ENCODE results near the gene NXPH4. TPM values are rescaled to one million over a fixed set of nuclear protein-coding genes. Genes with fewer than 3 reads are reported as not detected.

NXPH4 gene
- total and polyA plus RNA-seq, 10 of the 15 experiments (the other 5 are each of a cell fraction or from before 2014, with no cell fraction given): 0.03 to 0.26 TPM; not detected in 8

GRCh38 chr12:57270966-57271470 lies 54.4 kb downstream of the NXPH4 start:
- ChIA-PET CTCF (interaction anchor here (0.6 to 5.2 kb wide), 7 partner anchors 37 to 188 kb away, joined by 3 to 26 read pairs (median 4); partner anchors contain the start of gene INHBE), RAD21 (ENCODE audit: unreplicated experiment) (interaction anchor here (1.0 to 1.3 kb wide), 2 partner anchors 28 to 181 kb away, joined by 3 to 5 read pairs; no protein-coding TSS in a partner anchor), POLR2A (interaction anchor here (0.6 kb wide), 1 partner anchor 21 kb away, joined by 7 read pairs; no protein-coding TSS in a partner anchor), SMC1A (ENCODE audit: uncharacterized antibody, unreplicated experiment) (interaction anchor here (0.8 to 0.9 kb wide), 2 partner anchors 40 to 182 kb away, joined by 3 to 4 read pairs; no protein-coding TSS in a partner anchor)
- ATAC-seq (no peak), FAIRE-seq (no peak), DNase-seq (ENCODE audit: low read depth, low spot score) (no peak)
- Histone ChIP-seq H3K27ac (ENCODE audit: control insufficient read depth, insufficient read depth) (no peak overlapping the region), H4K20me1 (ENCODE audit: control insufficient read depth, insufficient read depth) (no peaks in the 10 kb centered on the region), H3K4me2 (ENCODE audit: control insufficient read depth, insufficient read depth) (no peak overlapping the region), H3K4me1 (ENCODE audit: control insufficient read depth, insufficient read depth, low read length) (no peaks in the 10 kb centered on the region), H3K9me3 (replicated peaks; ENCODE audit: control insufficient read depth, insufficient read depth, low read length) (no peaks in the 10 kb centered on the region), H3K4me3 (no peak overlapping the region), H3K9ac (ENCODE audit: control insufficient read depth, insufficient read depth, low read length) (no peak overlapping the region), H3K27me3 (replicated peaks in 1 of 2; ENCODE audit: control insufficient read depth in 2 of 2, insufficient read depth in 2 of 2, low read length in 1 of 2) (no peaks in the 10 kb centered on the region), H3K79me2 (ENCODE audit: control insufficient read depth, insufficient read depth, low read length) (no peaks in the 10 kb centered on the region), H3K36me3 (ENCODE audit: control insufficient read depth in 2 of 2, insufficient read depth in 2 of 2, low read length in 1 of 2) (peaks cover 8 to 15% of the 10 kb centered on the region in 2 experiments; a peak in 3 of 4 replicates), H2AFZ (ENCODE audit: control insufficient read depth, low read depth, low read length) (no peak overlapping the region)
- no peak for TF ChIP-seq MYC (IDR thresholded peaks at IDR 0.05; ENCODE audit: insufficient read depth, insufficient read length, insufficient replicate concordance, low read length, severe bottlenecking)
- no peak for TF ChIP-seq RELB (IDR thresholded peaks at IDR 0.05; ENCODE audit: low read depth)
- TF ChIP-seq CEBPB (IDR thresholded peaks at IDR 0.05; ENCODE audit: borderline replicate concordance in 1 of 2, low read depth in 2 of 2, low read length in 2 of 2): no peak
- no peak for TF ChIP-seq ZNF274 (IDR thresholded peaks at IDR 0.05; ENCODE audit: insufficient read depth, insufficient read length)
- TF ChIP-seq BCL11A (IDR thresholded peaks at IDR 0.05; ENCODE audit: low read depth, low read length): no peak
- no peak for TF ChIP-seq NFIC (IDR thresholded peaks at IDR 0.05; ENCODE audit: low read depth, low read length)
- TF ChIP-seq KLF5 (IDR thresholded peaks at IDR 0.05; ENCODE audit: partially characterized antibody): no peak
- TF ChIP-seq USF2 (IDR thresholded peaks at IDR 0.05; ENCODE audit: borderline replicate concordance, low read depth, low read length): no peak
- no peak for TF ChIP-seq TCF3 (IDR thresholded peaks at IDR 0.05; ENCODE audit: borderline replicate concordance, insufficient read depth, low read depth, low read length)
- no peak for TF ChIP-seq NFXL1 (IDR thresholded peaks at IDR 0.05; ENCODE audit: borderline replicate concordance)
- TF ChIP-seq CREB1 (IDR thresholded peaks at IDR 0.05; ENCODE audit: low read depth): no peak
- no TSS peak for BruUV-seq (replicated peaks)
- WGBS (ENCODE audit: insufficient coverage, insufficient replicate concordance, low lambda C conversion rate, missing lambda C conversion rate): 73% methylated on average over 1 of the region's 1 CpG
- in situ Hi-C loops (cut with MboI) (no loop called here), intact Hi-C loops (cut with micrococcal nuclease; ENCODE audit: unreplicated experiment) (no loop called here)
